ENCODE data around the gene NXPE1.

- TF ChIP-seq, protein P1, sequence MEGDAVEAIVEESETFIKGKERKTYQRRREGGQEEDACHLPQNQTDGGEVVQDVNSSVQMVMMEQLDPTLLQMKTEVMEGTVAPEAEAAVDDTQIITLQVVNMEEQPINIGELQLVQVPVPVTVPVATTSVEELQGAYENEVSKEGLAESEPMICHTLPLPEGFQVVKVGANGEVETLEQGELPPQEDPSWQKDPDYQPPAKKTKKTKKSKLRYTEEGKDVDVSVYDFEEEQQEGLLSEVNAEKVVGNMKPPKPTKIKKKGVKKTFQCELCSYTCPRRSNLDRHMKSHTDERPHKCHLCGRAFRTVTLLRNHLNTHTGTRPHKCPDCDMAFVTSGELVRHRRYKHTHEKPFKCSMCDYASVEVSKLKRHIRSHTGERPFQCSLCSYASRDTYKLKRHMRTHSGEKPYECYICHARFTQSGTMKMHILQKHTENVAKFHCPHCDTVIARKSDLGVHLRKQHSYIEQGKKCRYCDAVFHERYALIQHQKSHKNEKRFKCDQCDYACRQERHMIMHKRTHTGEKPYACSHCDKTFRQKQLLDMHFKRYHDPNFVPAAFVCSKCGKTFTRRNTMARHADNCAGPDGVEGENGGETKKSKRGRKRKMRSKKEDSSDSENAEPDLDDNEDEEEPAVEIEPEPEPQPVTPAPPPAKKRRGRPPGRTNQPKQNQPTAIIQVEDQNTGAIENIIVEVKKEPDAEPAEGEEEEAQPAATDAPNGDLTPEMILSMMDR (IDR thresholded peaks at IDR 0.05): no peak
- TF ChIP-seq POLR2A (IDR thresholded peaks at IDR 0.05) (no peak), EP300 (IDR thresholded peaks at IDR 0.05) (no peak)
Observed at GRCh38 chr11:114609429-114609828, 49.7 kb upstream of the NXPE1 start.

Measured in ovary (tissue), 3 donors.